Measurements from ENCODE around the gene NXPH2.

The NXPH2 gene

GRCh38 chr2:138780908-138781307 lies 718 bp upstream of the NXPH2 start:
- peaks cover 18% of the 10 kb centered on the region for H3K4me1 ChIP-seq (ENCODE audit: insufficient read depth, low read length)
- H3K9me3 ChIP-seq (ENCODE audit: insufficient read depth, low read depth, low read length), result no peaks in the 10 kb centered on the region
- H3K27me3 ChIP-seq (ENCODE audit: insufficient read depth, low read length), result peaks cover 71% of the 10 kb centered on the region
- peak overlapping the region; percentile 67 for H3K4me3 ChIP-seq (ENCODE audit: low read length)
- no peaks in the 10 kb centered on the region for H3K36me3 ChIP-seq (ENCODE audit: insufficient read depth, low read depth, low read length)
- H3K27ac ChIP-seq (ENCODE audit: low read length), result no peak overlapping the region
- H3K9ac ChIP-seq (ENCODE audit: low read depth, low read length), result peak overlapping the region; percentile 7; the same call in 1 of the 2 replicates

- Histone ChIP-seq H3K9me3 (ENCODE audit: insufficient read depth, low read depth, low read length) (no peaks in the 10 kb centered on the region), H3K9ac (ENCODE audit: low read depth, low read length) (peak overlapping the region; percentile 7; the same call in 1 of the 2 replicates), H3K4me3 (ENCODE audit: low read length) (peak overlapping the region; percentile 67; the same call in 1 of the 2 replicates), H3K27ac (ENCODE audit: low read length) (no peak overlapping the region), H3K27me3 (ENCODE audit: insufficient read depth, low read length) (peaks cover 70% of the 10 kb centered on the region), H3K4me1 (ENCODE audit: insufficient read depth, low read length) (peaks cover 23% of the 10 kb centered on the region), H3K36me3 (ENCODE audit: insufficient read depth, low read depth, low read length) (no peaks in the 10 kb centered on the region)
Observed at GRCh38 chr2:138780446-138780880, 273 bp upstream of the NXPH2 start.

GRCh38 chr2:138779406-138779780 lies 797 bp downstream of the NXPH2 start:
- H3K4me1 ChIP-seq (ENCODE audit: insufficient read depth, low read length), result peaks cover 24% of the 10 kb centered on the region
- no peak overlapping the region for H3K27ac ChIP-seq (ENCODE audit: low read length)
- no peaks in the 10 kb centered on the region for H3K9me3 ChIP-seq (ENCODE audit: insufficient read depth, low read depth, low read length)
- peak overlapping the region; percentile 85 for H3K4me3 ChIP-seq (ENCODE audit: low read length)
- H3K9ac ChIP-seq (ENCODE audit: low read depth, low read length), result peak overlapping the region; percentile 74
- H3K27me3 ChIP-seq (ENCODE audit: insufficient read depth, low read length), result peaks cover 61% of the 10 kb centered on the region
- H3K36me3 ChIP-seq (ENCODE audit: insufficient read depth, low read depth, low read length), result no peaks in the 10 kb centered on the region

- Histone ChIP-seq H3K4me1 (ENCODE audit: insufficient read depth, low read length) (peaks cover 24% of the 10 kb centered on the region), H3K36me3 (ENCODE audit: insufficient read depth, low read depth, low read length) (no peaks in the 10 kb centered on the region), H3K9me3 (ENCODE audit: insufficient read depth, low read depth, low read length) (no peaks in the 10 kb centered on the region), H3K4me3 (ENCODE audit: low read length) (peak overlapping the region; percentile 85), H3K9ac (ENCODE audit: low read depth, low read length) (no peak overlapping the region), H3K27me3 (ENCODE audit: insufficient read depth, low read length) (peaks cover 47% of the 10 kb centered on the region), H3K27ac (ENCODE audit: low read length) (no peak overlapping the region)
Observed at GRCh38 chr2:138777996-138778395, 2.2 kb downstream of the NXPH2 start.

GRCh38 chr2:138775736-138776135 lies 4.5 kb downstream of the NXPH2 start:
- Histone ChIP-seq H3K4me3 (ENCODE audit: low read length) (no peak overlapping the region), H3K9me3 (ENCODE audit: insufficient read depth, low read depth, low read length) (no peaks in the 10 kb centered on the region), H3K9ac (ENCODE audit: low read depth, low read length) (no peak overlapping the region), H3K27me3 (ENCODE audit: insufficient read depth, low read length) (peaks cover 24% of the 10 kb centered on the region), H3K27ac (ENCODE audit: low read length) (no peak overlapping the region), H3K4me1 (ENCODE audit: insufficient read depth, low read length) (peaks cover 29% of the 10 kb centered on the region), H3K36me3 (ENCODE audit: insufficient read depth, low read depth, low read length) (no peaks in the 10 kb centered on the region)

GRCh38 chr2:138771534-138771933 lies 8.7 kb downstream of the NXPH2 start:
- Histone ChIP-seq H3K9ac (ENCODE audit: low read depth, low read length) (no peak overlapping the region), H3K4me3 (ENCODE audit: low read length) (no peak overlapping the region), H3K27ac (ENCODE audit: low read length) (no peak overlapping the region), H3K36me3 (ENCODE audit: insufficient read depth, low read depth, low read length) (no peaks in the 10 kb centered on the region), H3K9me3 (ENCODE audit: insufficient read depth, low read depth, low read length) (no peaks in the 10 kb centered on the region), H3K27me3 (ENCODE audit: insufficient read depth, low read length) (no peaks in the 10 kb centered on the region), H3K4me1 (ENCODE audit: insufficient read depth, low read length) (peaks cover 31% of the 10 kb centered on the region)

GRCh38 chr2:138767101-138767500 lies 13.1 kb downstream of the NXPH2 start:
- Histone ChIP-seq H3K4me1 (ENCODE audit: insufficient read depth, low read length) (peaks cover 28% of the 10 kb centered on the region), H3K9me3 (ENCODE audit: insufficient read depth, low read depth, low read length) (no peaks in the 10 kb centered on the region), H3K4me3 (ENCODE audit: low read length) (no peak overlapping the region), H3K27ac (ENCODE audit: low read length) (no peak overlapping the region), H3K36me3 (ENCODE audit: insufficient read depth, low read depth, low read length) (no peaks in the 10 kb centered on the region), H3K27me3 (ENCODE audit: insufficient read depth, low read length) (no peaks in the 10 kb centered on the region), H3K9ac (ENCODE audit: low read depth, low read length) (no peak overlapping the region)

- Histone ChIP-seq H3K4me3 (ENCODE audit: low read length) (no peak overlapping the region), H3K9me3 (ENCODE audit: insufficient read depth, low read depth, low read length) (no peaks in the 10 kb centered on the region), H3K27me3 (ENCODE audit: insufficient read depth, low read length) (no peaks in the 10 kb centered on the region), H3K4me1 (ENCODE audit: insufficient read depth, low read length) (peaks cover 27% of the 10 kb centered on the region), H3K9ac (ENCODE audit: low read depth, low read length) (no peak overlapping the region), H3K36me3 (ENCODE audit: insufficient read depth, low read depth, low read length) (no peaks in the 10 kb centered on the region), H3K27ac (ENCODE audit: low read length) (no peak overlapping the region)
Observed at GRCh38 chr2:138766464-138766863, 13.7 kb downstream of the NXPH2 start.

- peaks cover 17% of the 10 kb centered on the region for H3K4me1 ChIP-seq (ENCODE audit: insufficient read depth, low read length)
- no peak overlapping the region for H3K4me3 ChIP-seq (ENCODE audit: low read length)
- no peak overlapping the region for H3K9ac ChIP-seq (ENCODE audit: low read depth, low read length)
- no peaks in the 10 kb centered on the region for H3K9me3 ChIP-seq (ENCODE audit: insufficient read depth, low read depth, low read length)
- no peaks in the 10 kb centered on the region for H3K36me3 ChIP-seq (ENCODE audit: insufficient read depth, low read depth, low read length)
- H3K27me3 ChIP-seq (ENCODE audit: insufficient read depth, low read length), result no peaks in the 10 kb centered on the region
- no peak overlapping the region for H3K27ac ChIP-seq (ENCODE audit: low read length)
Observed at GRCh38 chr2:138763971-138764370, 16.2 kb downstream of the NXPH2 start.

GRCh38 chr2:138762533-138762932 lies 17.7 kb downstream of the NXPH2 start:
- Histone ChIP-seq H3K9ac (ENCODE audit: low read depth, low read length) (no peak overlapping the region), H3K9me3 (ENCODE audit: insufficient read depth, low read depth, low read length) (no peaks in the 10 kb centered on the region), H3K4me3 (ENCODE audit: low read length) (no peak overlapping the region), H3K27ac (ENCODE audit: low read length) (no peak overlapping the region), H3K4me1 (ENCODE audit: insufficient read depth, low read length) (peaks cover 7% of the 10 kb centered on the region; the same call in 1 of the 2 replicates), H3K27me3 (ENCODE audit: insufficient read depth, low read length) (no peaks in the 10 kb centered on the region), H3K36me3 (ENCODE audit: insufficient read depth, low read depth, low read length) (no peaks in the 10 kb centered on the region)

GRCh38 chr2:138760676-138761075 lies 19.5 kb downstream of the NXPH2 start:
- Histone ChIP-seq H3K4me1 (ENCODE audit: insufficient read depth, low read length) (peaks cover 7% of the 10 kb centered on the region; the same call in 1 of the 2 replicates), H3K4me3 (ENCODE audit: low read length) (no peak overlapping the region), H3K9ac (ENCODE audit: low read depth, low read length) (no peak overlapping the region), H3K9me3 (ENCODE audit: insufficient read depth, low read depth, low read length) (no peaks in the 10 kb centered on the region), H3K27me3 (ENCODE audit: insufficient read depth, low read length) (no peaks in the 10 kb centered on the region), H3K27ac (ENCODE audit: low read length) (no peak overlapping the region), H3K36me3 (ENCODE audit: insufficient read depth, low read depth, low read length) (no peaks in the 10 kb centered on the region)

GRCh38 chr2:138757384-138757783 lies 22.8 kb downstream of the NXPH2 start:
- Histone ChIP-seq H3K27me3 (ENCODE audit: insufficient read depth, low read length) (no peaks in the 10 kb centered on the region), H3K4me3 (ENCODE audit: low read length) (no peak overlapping the region), H3K9me3 (ENCODE audit: insufficient read depth, low read depth, low read length) (no peaks in the 10 kb centered on the region), H3K27ac (ENCODE audit: low read length) (no peak overlapping the region), H3K36me3 (ENCODE audit: insufficient read depth, low read depth, low read length) (no peaks in the 10 kb centered on the region), H3K9ac (ENCODE audit: low read depth, low read length) (no peak overlapping the region), H3K4me1 (ENCODE audit: insufficient read depth, low read length) (peaks cover 16% of the 10 kb centered on the region; the same call in 1 of the 2 replicates)
